CD8-positive, alpha-beta memory T cell (primary cell): ENCODE measurements around the gene CD34. TPM values are rescaled to one million over a fixed set of nuclear protein-coding genes. Genes with fewer than 3 reads are reported as not detected.

Experiments used
- CTCF ChIA-PET: fragments of 350-600 bp; sonication (Branson Sonifier 250); formaldehyde crosslinking; loops from one replicate; lab custom pipeline; 2021; ENCODE audit warnings: antibody characterized with exemption; lab: Charles Lee
- POLR2A ChIA-PET: fragments of 350-600 bp; sonication (Branson Sonifier 250); formaldehyde crosslinking; loops from one replicate; lab custom pipeline; 2021; ENCODE audit warnings: antibody characterized with exemption; lab: Charles Lee
- DNase-seq, 5 donors: peaks; one replicate each; pipeline versions ENCODE4 v3.0.0 to v3.0.0-alpha.2; 2020 to 2022; ENCODE audit warnings: mixed read lengths in 1 of 5
- H3K27ac ChIP-seq: one replicate; pipeline ENCODE4 v1.7.0; 2013; ENCODE audit warnings: low read depth, mild to moderate bottlenecking, low read length, moderate library complexity
- H3K27me3 ChIP-seq: 2 replicates; pipeline ENCODE4 v1.7.0; 2013; ENCODE audit warnings: low read length, mild to moderate bottlenecking; ENCODE audit not compliant: insufficient read depth, poor library complexity, severe bottlenecking
- H3K36me3 ChIP-seq: 2 replicates; pipeline ENCODE4 v1.7.0; 2013; ENCODE audit warnings: mild to moderate bottlenecking, low read length, moderate library complexity; ENCODE audit not compliant: insufficient read depth
- H3K4me1 ChIP-seq: 2 replicates; pipeline ENCODE4 v1.7.0; 2013; ENCODE audit warnings: mild to moderate bottlenecking, low read length, moderate library complexity; ENCODE audit not compliant: insufficient read depth
- H3K4me3 ChIP-seq: 2 replicates; pipeline ENCODE4 v1.7.0; 2013; ENCODE audit warnings: mild to moderate bottlenecking, low read length
- H3K9me3 ChIP-seq: 2 replicates; pipeline ENCODE4 v1.7.0; 2013; ENCODE audit warnings: mild to moderate bottlenecking, low read length
- H3K27ac Mint-ChIP-seq, 8 donors: one replicate each; pipeline ENCODE4 v1.8.0; 2020 to 2021; ENCODE audit warnings: mixed read lengths in 8 of 8, mild to moderate bottlenecking in 6 of 8, inconsistent platforms in 3 of 8, moderate library complexity in 3 of 8
- H3K27me3 Mint-ChIP-seq, 2 donors: one replicate each; pipeline ENCODE4 v1.8.0; 2020 to 2021; ENCODE audit warnings: mixed read lengths in 2 of 2, mild to moderate bottlenecking in 1 of 2, moderate library complexity in 1 of 2
- H3K36me3 Mint-ChIP-seq, 3 donors: one replicate each; pipeline ENCODE4 v1.8.0; 2020 to 2021; ENCODE audit warnings: mixed read lengths in 3 of 3, inconsistent platforms in 1 of 3, mild to moderate bottlenecking in 1 of 3
- H3K4me1 Mint-ChIP-seq, 3 donors: one replicate each; pipeline ENCODE4 v1.8.0; 2020 to 2021; ENCODE audit warnings: mixed read lengths in 3 of 3, inconsistent platforms in 1 of 3, mild to moderate bottlenecking in 1 of 3
- H3K4me3 Mint-ChIP-seq, 7 donors: one replicate each; pipeline ENCODE4 v1.8.0; 2020 to 2021; ENCODE audit warnings: mixed read lengths in 7 of 7, mild to moderate bottlenecking in 6 of 7, moderate library complexity in 4 of 7, inconsistent platforms in 2 of 7
- H3K9me3 Mint-ChIP-seq, 5 donors: one replicate each; pipeline ENCODE4 v1.8.0; 2020 to 2022; ENCODE audit warnings: mixed read lengths in 5 of 5, mild to moderate bottlenecking in 3 of 5, moderate library complexity in 2 of 5, inconsistent platforms in 1 of 5
- polyA plus RNA-seq: library from polyadenylated mRNA; unstranded; fragments of 300-500 nt; fragmentation: Illumina TruSeq; gene quantifications from one replicate; pipeline ENCODE4 v1.2.3, GENCODE V29; 2021
- total RNA-seq, 2 experiments: library from RNA; stranded (reverse); gene quantifications; one replicate each; pipeline ENCODE4 v1.2.3, GENCODE V29; 2021

Gene CD34
- total and polyA plus RNA-seq, 3 experiments from 2014 or later: not detected

GRCh38 chr1:207952617-207953542 is 42.0 kb upstream of the CD34 start:
- no peak for DNase-seq
- ChIA-PET CTCF (interaction anchor here (2.1 to 4.1 kb wide), 2 partner anchors 10 to 84 kb away, joined by 5 to 26 read pairs; no protein-coding TSS in a partner anchor), POLR2A (no interaction called here)
- H3K4me1 ChIP-seq: no peaks in the 10 kb centered on the region
- H3K4me3 ChIP-seq: no peak overlapping the region
- no peaks in the 10 kb centered on the region for H3K36me3 ChIP-seq
- Mint-ChIP-seq H3K27ac (no peak overlapping the region), H3K9me3 (no peaks in the 10 kb centered on the region), H3K36me3 (no peaks in the 10 kb centered on the region), H3K27me3 (peaks cover 20 to 39% of the 10 kb centered on the region in 2 donors), H3K4me3 (no peak overlapping the region), H3K4me1 (no peaks in the 10 kb centered on the region)
- H3K27ac ChIP-seq: no peak overlapping the region
- peaks cover 1% of the 10 kb centered on the region for H3K27me3 ChIP-seq
- H3K9me3 ChIP-seq: no peaks in the 10 kb centered on the region

DNA sequence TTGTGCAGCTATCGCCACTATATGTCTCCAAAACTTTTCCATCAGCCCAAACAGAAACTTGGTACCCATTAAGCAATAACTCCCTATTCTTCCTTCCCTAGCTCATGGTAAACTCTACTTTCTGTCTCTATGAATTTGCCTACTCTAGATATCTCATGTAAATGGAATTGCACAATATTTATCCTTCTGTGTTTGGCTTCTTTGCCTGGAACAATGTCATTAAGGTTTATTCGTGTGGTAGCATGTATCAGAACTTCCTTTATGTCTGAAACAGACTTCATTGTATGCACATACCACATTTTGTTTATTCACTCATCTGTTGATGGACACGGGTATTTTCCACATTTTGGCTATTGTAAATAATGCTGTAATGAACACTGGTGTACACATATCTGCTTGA is 40.7 kb upstream of the CD34 start:
- Histone ChIP-seq H3K27ac (no peak overlapping the region), H3K4me1 (no peaks in the 10 kb centered on the region), H3K27me3 (no peaks in the 10 kb centered on the region), H3K36me3 (no peaks in the 10 kb centered on the region), H3K9me3 (no peaks in the 10 kb centered on the region), H3K4me3 (no peak overlapping the region)
- Mint-ChIP-seq H3K27me3 (peaks cover 16 to 32% of the 10 kb centered on the region in 2 donors), H3K9me3 (no peaks in the 10 kb centered on the region), H3K27ac (no peak overlapping the region), H3K36me3 (no peaks in the 10 kb centered on the region), H3K4me1 (no peaks in the 10 kb centered on the region), H3K4me3 (no peak overlapping the region)
- POLR2A ChIA-PET: no interaction called here
- no peak for DNase-seq
- CTCF ChIA-PET: interaction anchor here (1.0 to 4.1 kb wide), 3 partner anchors 12 to 83 kb away, joined by 3 to 26 read pairs (median 5); no protein-coding TSS in a partner anchor

DNA sequence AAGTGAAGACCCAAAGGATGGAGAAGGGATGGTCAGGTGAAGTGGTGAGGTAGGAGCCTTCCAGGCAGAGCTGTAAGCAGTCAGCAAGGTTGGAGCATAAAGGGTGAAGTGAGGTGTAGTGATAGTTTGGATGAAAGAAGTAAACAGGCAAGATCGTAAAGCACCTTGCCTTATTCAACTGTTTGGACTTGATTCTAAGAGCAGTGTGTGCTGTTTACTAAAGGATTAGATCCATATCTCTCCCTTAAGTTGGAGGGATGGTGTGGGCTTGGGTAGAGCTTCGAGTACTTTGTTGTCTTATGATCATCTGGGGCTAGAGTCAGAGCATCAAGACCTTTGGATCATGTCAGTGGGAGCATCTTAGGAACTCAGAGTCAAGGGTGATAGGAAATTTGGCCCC is 39.8 kb upstream of the CD34 start:
- Histone ChIP-seq H3K4me3 (no peak overlapping the region), H3K27me3 (no peaks in the 10 kb centered on the region), H3K36me3 (no peaks in the 10 kb centered on the region), H3K27ac (no peak overlapping the region), H3K9me3 (no peaks in the 10 kb centered on the region), H3K4me1 (no peaks in the 10 kb centered on the region)
- CTCF ChIA-PET: interaction anchor here (0.7 to 2.1 kb wide), 3 partner anchors 12 to 82 kb away, joined by 3 to 5 read pairs (median 3); no protein-coding TSS in a partner anchor
- DNase-seq: no peak
- H3K27me3 Mint-ChIP-seq: peaks cover 16 to 25% of the 10 kb centered on the region in 2 donors
- H3K4me1 Mint-ChIP-seq: no peaks in the 10 kb centered on the region
- H3K36me3 Mint-ChIP-seq: no peaks in the 10 kb centered on the region
- POLR2A ChIA-PET: no interaction called here
- no peak overlapping the region for H3K4me3 Mint-ChIP-seq
- no peaks in the 10 kb centered on the region for H3K9me3 Mint-ChIP-seq
- no peak overlapping the region for H3K27ac Mint-ChIP-seq

- Histone ChIP-seq H3K4me3 (no peak overlapping the region), H3K36me3 (no peaks in the 10 kb centered on the region), H3K27me3 (no peaks in the 10 kb centered on the region), H3K9me3 (no peaks in the 10 kb centered on the region), H3K4me1 (no peaks in the 10 kb centered on the region), H3K27ac (no peak overlapping the region)
- ChIA-PET POLR2A (no interaction called here), CTCF (no interaction called here)
- Mint-ChIP-seq H3K4me1 (no peaks in the 10 kb centered on the region), H3K27me3 (peaks cover 15 to 17% of the 10 kb centered on the region in 2 donors), H3K36me3 (no peaks in the 10 kb centered on the region), H3K27ac (no peak overlapping the region), H3K9me3 (no peaks in the 10 kb centered on the region), H3K4me3 (no peak overlapping the region)
- no peak for DNase-seq
Observed at GRCh38 chr1:207949571-207950195, 38.8 kb upstream of the CD34 start.

DNA sequence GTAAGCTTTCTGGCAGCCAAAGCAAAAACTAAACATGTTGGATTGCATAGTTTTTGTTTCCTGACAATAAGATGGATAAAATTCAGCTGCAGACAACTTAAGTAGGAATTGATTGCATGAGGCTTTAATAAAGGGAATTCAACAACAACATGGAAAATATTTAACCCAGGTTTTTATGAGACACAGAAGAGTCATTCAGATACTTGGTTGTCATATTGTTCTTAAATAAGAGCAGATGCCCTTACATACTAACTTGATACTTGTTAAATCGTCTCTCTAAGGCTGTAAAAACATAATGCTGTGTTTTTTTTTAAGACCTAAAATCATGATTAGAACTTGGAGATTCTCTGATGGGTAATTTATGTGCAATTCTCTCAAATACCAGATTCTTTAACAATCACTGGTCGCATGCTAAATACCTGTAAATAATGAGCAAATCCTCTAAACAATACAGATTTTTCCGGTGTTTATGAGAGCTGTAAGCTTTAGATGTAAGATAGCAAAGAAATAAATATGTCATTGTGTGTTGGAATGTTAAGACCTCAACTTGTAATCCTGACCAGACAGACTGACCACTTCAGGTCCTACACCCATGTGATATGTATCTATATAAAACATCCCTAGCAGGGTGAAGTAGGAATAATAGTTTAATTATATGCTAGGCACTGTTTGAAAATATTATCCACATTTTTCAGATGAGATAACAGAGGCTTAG is 37.8 kb upstream of the CD34 start:
- H3K36me3 Mint-ChIP-seq: no peaks in the 10 kb centered on the region
- CTCF ChIA-PET: no interaction called here
- POLR2A ChIA-PET: no interaction called here
- Histone ChIP-seq H3K36me3 (no peaks in the 10 kb centered on the region), H3K4me1 (no peaks in the 10 kb centered on the region), H3K9me3 (no peaks in the 10 kb centered on the region), H3K4me3 (no peak overlapping the region), H3K27me3 (no peaks in the 10 kb centered on the region), H3K27ac (no peak overlapping the region)
- no peaks in the 10 kb centered on the region for H3K4me1 Mint-ChIP-seq
- no peak overlapping the region for H3K4me3 Mint-ChIP-seq
- peaks cover 10 to 19% of the 10 kb centered on the region in 2 donors for H3K27me3 Mint-ChIP-seq
- no peaks in the 10 kb centered on the region for H3K9me3 Mint-ChIP-seq
- no peak for DNase-seq
- H3K27ac Mint-ChIP-seq: no peak overlapping the region

GRCh38 chr1:207946756-207947155 is 35.8 kb upstream of the CD34 start:
- ChIA-PET CTCF (interaction anchor here (1.8 to 2.1 kb wide), 2 partner anchors 16 to 61 kb away, joined by 6 to 7 read pairs; no protein-coding TSS in a partner anchor), POLR2A (no interaction called here)
- H3K36me3 ChIP-seq: no peaks in the 10 kb centered on the region

GRCh38 chr1:207944571-207944970 is 33.6 kb upstream of the CD34 start:
- no peak for DNase-seq
- H3K9me3 Mint-ChIP-seq: no peaks in the 10 kb centered on the region
- no peak overlapping the region for H3K27ac Mint-ChIP-seq

More at GRCh38 chr1:207946756-207947155, 35.8 kb upstream of the CD34 start:
- Mint-ChIP-seq H3K36me3 (no peaks in the 10 kb centered on the region), H3K4me1 (no peaks in the 10 kb centered on the region), H3K4me3 (no peak overlapping the region), H3K27ac (no peak overlapping the region), H3K9me3 (no peaks in the 10 kb centered on the region), H3K27me3 (peaks cover 21 to 25% of the 10 kb centered on the region in 2 donors)
- no peak overlapping the region for H3K27ac ChIP-seq
- no peaks in the 10 kb centered on the region for H3K4me1 ChIP-seq
- DNase-seq: no peak
- H3K27me3 ChIP-seq: no peaks in the 10 kb centered on the region
- no peak overlapping the region for H3K4me3 ChIP-seq
- H3K9me3 ChIP-seq: no peaks in the 10 kb centered on the region

More at GRCh38 chr1:207944571-207944970, 33.6 kb upstream of the CD34 start:
- no peaks in the 10 kb centered on the region for H3K4me1 Mint-ChIP-seq
- Histone ChIP-seq H3K4me1 (no peaks in the 10 kb centered on the region), H3K36me3 (no peaks in the 10 kb centered on the region), H3K27me3 (no peaks in the 10 kb centered on the region), H3K27ac (no peak overlapping the region), H3K9me3 (no peaks in the 10 kb centered on the region), H3K4me3 (no peak overlapping the region)
- ChIA-PET POLR2A (no interaction called here), CTCF (interaction anchor here (1.2 to 1.4 kb wide), 2 partner anchors 19 to 118 kb away, joined by 3 read pairs; no protein-coding TSS in a partner anchor)
- no peaks in the 10 kb centered on the region for H3K36me3 Mint-ChIP-seq
- H3K27me3 Mint-ChIP-seq: peaks cover 28 to 40% of the 10 kb centered on the region in 2 donors
- H3K4me3 Mint-ChIP-seq: no peak overlapping the region
